ENCODE data around the gene DDX24.
"Not testable (repeated sequence)": the region's sequence is repeated elsewhere in the genome, so short reads cannot be mapped to it uniquely, and the experiment has no call there.

Gene DDX24

GRCh38 chr14:94077823-94078222 is 3.2 kb downstream of the DDX24 start:
- no peak for DNase-seq (ENCODE audit: low read depth)

- no peak for DNase-seq (ENCODE audit: low read depth)
Observed at GRCh38 chr14:94077111-94077821, 3.7 kb downstream of the DDX24 start.

- no peak for DNase-seq (ENCODE audit: low read depth)
Observed at GRCh38 chr14:94075008-94075407, 6.0 kb downstream of the DDX24 start.

GRCh38 chr14:94074534-94074933 is 6.5 kb downstream of the DDX24 start:
- no peak for DNase-seq (ENCODE audit: low read depth)

DNA sequence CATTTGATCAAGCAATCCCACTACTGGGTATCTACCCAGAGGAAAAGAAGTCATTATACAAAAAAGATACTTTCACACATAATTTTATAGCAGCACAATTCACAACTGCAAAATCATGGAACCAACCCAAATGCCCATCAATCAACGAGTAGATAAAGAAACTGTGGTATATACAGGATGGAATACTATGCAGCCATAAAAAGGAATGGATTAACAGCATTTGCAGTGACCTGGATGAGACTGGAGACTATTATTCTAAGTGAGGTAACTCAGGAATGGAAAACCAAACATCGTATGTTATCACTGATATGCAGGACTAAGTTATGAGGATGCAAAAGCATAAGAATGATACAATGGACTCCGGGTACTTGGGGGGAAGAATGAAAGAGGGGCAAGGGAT is 8.9 kb downstream of the DDX24 start:
- DNase-seq (ENCODE audit: low read depth) = not testable (repeated sequence)

- no peak for DNase-seq (ENCODE audit: low read depth)
Observed at GRCh38 chr14:94066089-94066676, 14.8 kb downstream of the DDX24 start.

DNA sequence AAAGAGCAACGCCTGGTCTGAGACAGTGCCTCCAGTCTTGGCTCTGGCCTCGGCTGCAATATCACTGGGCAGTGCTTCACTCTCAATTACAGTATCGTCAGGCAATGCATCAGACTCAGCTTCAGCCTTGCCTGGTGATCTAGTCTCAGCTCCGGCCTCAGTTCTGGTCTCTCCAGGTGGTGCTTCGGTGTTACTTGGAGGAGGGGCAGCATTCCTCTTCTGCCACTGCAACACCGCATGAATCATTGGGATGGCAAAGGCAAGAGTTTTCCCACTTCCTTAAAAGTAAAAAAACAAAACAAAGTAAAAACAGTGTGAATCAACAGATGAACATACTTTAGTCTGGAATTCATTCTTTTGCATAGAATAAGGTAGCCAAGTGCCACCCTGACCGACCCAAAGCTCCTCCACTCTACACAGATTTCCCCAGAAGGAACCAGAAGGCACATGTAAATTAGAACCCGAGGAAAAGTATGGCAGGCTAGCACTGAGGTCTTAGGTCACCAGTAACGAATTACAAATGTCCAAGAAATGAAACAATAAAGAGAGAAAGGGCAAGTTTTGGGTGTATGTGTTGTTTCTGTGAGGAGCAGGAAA is 18.6 kb downstream of the DDX24 start:
- no peak for DNase-seq (ENCODE audit: low read depth)

- DNase-seq (ENCODE audit: low read depth) = no peak
Observed at GRCh38 chr14:94059998-94060397, 21.0 kb downstream of the DDX24 start.

DNA sequence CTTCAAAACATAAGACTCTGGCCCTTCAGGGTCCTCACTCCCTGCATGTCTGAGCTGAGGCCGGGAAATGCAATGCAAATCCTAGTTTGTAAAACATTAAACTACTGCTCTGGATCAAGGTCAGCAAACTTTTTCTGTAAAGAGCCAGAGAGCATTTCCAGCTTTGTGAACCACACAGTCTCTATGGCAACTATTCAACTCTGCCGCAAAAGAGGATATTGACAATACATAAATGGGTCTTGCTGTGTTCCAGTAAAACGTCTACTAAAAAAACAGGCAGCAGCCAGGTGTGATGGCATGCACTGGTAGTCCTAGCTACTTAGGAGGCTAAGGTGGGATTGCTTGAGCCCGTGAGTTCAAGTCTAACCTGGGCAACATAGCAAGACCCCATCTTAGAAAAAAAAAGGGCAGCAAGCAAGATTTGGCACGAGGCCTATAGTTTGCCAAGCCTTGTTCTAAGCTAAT is 22.3 kb downstream of the DDX24 start:
- DNase-seq (ENCODE audit: low read depth) = no peak

- DNase-seq (ENCODE audit: low read depth) = no peak
Observed at GRCh38 chr14:94058128-94058673, 22.8 kb downstream of the DDX24 start.

DNA sequence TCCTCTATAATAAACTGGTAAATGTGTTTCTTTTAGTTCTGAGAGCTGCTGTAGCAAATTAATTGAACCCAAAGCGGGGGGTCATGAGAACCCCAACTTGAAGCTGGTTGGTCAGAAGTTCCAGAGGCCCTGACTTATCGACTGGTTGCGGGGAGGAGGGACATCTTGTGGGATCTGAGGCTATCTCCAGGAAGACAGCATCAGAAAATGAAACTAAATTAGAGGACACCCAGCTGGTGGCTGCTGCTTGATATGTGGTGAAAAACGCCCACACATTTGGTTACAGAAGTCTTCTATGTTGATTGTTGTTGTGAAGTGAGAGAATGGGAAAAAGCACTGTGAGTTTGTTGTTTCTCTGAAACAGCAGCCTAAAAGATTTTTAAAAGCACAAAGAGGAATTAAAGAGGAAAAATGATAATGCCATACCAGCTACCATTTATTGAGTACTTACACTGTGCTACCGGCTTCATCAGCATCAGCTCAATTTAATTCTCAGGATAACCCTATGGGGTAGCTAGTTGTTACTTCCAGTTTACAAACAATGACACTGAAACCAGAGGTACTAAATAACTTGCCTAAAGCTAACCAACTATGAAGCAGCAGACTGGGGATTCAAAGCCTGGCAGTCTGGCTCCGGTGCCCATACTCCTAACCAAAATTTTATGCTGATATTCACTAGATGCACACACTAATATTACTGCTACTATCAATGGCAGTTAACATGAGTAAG is 24.3 kb downstream of the DDX24 start:
- DNase-seq (ENCODE audit: low read depth) = no peak

DNA sequence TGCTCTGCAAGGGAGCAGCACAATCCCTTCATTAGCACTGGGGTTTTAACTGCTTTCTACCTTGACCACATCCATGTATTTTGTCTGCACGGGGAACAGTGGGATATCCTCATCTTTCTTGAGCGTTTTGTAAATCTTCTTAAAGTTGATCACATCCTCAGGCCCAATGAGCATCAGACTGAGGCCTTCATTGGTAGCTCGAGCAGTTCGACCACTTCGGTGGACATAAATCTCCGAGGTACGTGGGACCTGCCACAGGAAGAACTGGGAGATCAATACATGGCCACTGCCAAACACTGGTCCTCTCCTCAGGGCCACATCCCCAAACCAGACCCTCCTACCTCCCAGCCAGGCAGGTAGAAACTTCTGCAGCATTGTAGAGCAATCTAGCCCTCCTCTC is 26.1 kb downstream of the DDX24 start:
- DNase-seq (ENCODE audit: low read depth) = no peak

DNA sequence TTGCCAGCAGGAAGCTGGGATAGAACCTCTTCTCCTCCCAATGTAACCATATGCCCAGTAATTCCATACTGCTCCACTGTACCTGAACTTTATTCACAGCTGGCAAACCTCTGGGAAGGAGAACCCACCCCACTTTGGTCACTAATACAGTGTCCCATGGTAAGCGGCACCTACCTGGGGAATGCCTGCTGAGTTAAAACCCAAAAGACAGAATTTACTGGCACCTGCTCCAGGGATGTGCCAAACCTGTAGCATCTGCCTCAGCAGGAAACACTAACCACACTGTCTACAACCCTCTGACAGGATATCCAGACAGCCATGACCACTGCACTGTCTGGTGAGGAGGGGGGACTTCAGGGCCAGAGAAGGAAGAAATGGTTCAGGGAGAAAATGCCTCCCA is 26.6 kb downstream of the DDX24 start:
- DNase-seq (ENCODE audit: low read depth) = no peak

GRCh38 chr14:94052662-94053061 is 28.3 kb downstream of the DDX24 start:
- no peak for DNase-seq (ENCODE audit: low read depth)

- DNase-seq (ENCODE audit: low read depth) = no peak
Observed at GRCh38 chr14:94052199-94052598, 28.8 kb downstream of the DDX24 start.

GRCh38 chr14:94051779-94052178 is 29.2 kb downstream of the DDX24 start:
- DNase-seq (ENCODE audit: low read depth) = no peak

DNA sequence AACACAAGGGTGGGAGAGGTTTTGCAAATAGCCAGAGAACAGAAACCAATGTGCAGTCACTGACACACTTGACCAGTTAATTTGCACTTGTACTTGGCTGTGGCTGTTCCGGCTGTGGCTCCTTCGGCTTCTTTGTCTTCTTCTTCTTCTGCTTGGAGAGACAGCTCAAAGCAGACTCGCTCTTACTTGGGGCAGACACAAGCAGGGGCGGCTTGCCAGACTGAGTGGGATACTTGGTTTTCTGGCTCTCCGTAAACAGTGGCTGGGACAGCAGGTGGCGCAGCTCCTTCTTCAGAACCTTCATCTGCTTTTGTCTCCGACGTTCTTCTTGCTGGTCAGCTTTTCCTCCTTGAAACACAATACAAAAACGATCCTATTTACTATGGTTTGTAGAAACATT is 29.9 kb downstream of the DDX24 start:
- DNase-seq (ENCODE audit: low read depth) = no peak

GRCh38 chr14:94050231-94050880 is 30.6 kb downstream of the DDX24 start:
- no peak for DNase-seq (ENCODE audit: low read depth)

- DNase-seq (ENCODE audit: low read depth) = no peak
Observed at GRCh38 chr14:94049625-94050023, 31.4 kb downstream of the DDX24 start.

DNA sequence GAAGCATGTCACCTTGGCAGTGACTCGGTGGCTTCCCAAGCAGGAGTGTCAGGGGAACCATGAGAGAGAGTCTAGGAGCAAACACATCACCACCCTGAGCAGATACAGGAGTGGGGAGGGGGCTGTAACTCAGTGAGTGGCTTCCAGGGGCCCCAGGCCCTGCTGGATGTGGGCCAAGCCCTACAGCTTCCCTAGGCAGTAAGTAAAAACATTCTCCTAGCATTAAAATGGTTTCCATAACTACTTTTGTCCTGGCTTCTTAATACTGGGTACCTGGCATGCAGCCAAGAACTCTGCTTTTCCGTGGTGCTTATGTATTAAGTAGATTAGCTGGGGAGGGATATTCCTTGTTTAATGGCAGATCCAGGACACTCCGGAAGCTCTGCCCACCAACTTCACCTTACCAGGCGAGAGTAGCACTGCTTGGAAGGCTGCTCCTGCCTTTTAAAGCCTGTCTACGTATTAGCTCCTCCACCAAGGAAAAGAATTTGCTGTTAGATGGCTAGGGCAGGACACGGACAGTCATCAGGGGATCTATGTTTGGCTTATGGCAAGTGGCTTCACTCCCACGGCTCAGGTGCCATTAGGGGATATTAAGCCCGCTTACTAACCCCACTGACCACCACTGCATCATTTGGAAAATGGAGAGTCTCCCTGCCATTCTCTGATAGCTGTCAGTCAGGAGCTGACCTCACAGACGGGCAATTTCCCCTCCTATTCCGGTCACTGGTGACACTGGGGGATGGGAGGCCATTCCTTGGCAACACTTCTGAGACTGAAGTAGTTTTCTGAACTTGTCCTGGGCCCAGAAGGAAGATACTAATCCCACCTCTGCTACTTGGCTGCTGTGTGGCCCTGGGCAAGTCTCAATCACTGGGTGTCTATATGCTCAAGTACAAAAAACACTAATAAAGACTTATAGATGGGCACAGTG is 32.0 kb downstream of the DDX24 start:
- no peak for DNase-seq (ENCODE audit: low read depth)

DNA sequence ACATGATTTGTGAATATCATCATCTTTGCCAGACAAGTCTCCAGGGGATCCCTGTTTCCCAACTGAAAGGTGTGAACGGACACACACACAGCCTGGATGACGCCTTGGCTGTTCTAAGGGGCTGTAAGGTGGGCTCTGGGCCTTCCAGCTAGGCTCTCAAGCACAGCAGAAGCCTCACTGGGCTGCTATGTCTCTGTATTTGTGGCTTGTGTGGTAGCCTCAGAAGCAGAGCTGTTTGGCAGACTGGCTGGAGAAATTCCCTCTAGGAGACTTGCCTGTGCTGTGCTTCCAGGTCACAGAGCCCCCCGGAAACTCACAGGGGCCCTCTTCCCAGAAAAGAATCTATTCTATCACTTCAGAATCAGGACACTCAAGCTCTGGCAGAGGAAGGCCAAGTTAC is 33.4 kb downstream of the DDX24 start:
- no peak for DNase-seq (ENCODE audit: low read depth)

All from CMK (cell line).